Central memory CD4-positive, alpha-beta T cell (primary cell): ENCODE results near the gene UPK2.

Experiments
- DNase-seq: peaks from one replicate; pipeline ENCODE4 v3.0.0; 2022

UPK2 gene

DNA sequence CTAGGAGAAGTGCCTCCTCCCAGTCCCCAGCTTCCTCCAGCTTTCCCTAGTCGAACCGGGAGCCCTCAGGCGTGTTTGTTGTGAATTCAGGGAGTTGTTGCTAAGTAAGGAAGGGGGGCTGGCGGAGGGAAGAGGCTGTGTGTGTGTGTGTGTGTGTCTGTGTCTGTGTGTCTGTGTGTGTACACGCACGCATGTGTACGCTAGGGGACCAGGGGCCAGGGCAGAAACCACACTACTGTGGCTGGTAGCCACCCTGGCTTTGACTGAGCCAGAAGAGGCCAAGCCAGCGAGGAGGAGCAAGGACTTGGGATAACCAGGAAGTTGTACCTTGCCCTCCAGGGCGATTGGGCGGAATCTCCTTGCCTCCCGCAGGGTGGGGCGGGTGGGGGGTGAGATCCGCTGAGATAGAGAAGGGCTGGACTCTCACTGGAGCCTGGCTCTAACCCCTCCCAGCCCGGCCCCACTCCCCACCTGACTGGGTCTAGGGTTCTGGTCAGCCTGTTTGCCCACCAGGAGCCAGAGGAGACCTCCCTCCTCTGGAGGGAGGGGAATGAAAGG, 37.9 kb upstream of the UPK2 start:
- DNase-seq, result peak; percentile 44

DNA sequence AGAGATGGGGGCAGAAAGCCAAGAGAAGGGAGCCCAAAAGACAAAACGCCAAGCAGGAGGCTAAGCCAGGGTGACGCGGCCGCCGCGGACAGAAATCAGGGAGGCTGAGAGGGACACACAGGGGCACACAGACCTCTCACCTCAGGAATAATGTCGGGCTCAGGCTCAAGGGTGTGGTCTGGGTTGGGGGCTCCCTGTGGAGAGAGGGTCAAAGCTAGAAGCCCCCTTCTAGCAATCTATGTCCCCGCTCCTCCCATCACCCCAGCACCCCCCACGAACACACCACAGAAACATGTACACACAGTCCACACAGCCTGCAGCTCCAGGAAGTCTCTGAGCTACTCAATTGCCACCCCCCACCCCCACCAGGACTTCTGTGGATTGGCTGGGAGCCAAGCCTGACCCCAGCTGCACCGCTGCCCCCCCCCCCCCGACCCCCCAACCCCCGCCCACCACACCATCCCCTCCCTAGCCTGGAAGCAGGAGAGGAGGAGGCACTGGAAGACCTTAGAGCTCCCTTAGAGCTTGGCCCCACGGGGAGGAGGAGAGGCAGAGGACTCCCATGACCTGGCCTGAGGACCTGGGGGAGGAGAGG, 37.3 kb upstream of the UPK2 start:
- no peak for DNase-seq

DNA sequence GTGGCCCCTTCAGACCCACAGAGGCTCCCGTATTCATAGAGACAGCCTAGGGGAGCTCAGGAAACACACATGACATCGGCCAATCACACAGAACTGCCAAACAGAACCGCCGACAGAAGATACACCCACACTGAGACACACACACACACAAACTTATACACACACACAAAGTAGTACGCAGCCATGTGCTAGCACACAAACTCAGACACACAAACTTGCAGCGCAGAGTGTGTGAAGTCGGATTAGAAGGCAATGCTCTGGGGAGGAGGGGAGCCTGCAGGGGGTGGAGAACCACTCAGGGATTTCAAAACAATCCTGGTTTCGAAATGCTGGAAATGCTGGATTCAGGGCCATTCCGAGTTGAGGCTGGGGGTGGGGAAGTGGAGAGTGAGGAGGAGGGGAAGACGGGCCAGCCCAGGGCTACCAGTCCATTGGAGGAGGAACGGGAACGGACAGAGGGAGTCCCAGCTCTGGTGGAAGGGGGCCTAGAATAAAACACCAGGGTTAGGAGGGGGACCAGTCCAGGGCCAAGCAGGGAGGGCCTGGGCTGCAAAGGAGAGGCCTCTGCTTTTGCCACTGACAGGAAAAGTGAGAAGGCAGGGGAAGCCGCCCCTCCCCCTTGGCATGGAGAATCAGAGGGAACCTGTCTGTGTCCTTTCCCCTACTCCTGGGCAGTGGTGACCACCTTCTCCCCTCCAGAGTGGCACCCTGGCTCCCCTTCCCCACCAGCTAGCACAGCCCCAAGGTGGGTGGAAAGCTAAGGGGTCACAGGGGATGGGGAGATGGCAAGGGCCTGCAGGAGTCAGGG, 34.8 kb upstream of the UPK2 start:
- no peak for DNase-seq

DNA sequence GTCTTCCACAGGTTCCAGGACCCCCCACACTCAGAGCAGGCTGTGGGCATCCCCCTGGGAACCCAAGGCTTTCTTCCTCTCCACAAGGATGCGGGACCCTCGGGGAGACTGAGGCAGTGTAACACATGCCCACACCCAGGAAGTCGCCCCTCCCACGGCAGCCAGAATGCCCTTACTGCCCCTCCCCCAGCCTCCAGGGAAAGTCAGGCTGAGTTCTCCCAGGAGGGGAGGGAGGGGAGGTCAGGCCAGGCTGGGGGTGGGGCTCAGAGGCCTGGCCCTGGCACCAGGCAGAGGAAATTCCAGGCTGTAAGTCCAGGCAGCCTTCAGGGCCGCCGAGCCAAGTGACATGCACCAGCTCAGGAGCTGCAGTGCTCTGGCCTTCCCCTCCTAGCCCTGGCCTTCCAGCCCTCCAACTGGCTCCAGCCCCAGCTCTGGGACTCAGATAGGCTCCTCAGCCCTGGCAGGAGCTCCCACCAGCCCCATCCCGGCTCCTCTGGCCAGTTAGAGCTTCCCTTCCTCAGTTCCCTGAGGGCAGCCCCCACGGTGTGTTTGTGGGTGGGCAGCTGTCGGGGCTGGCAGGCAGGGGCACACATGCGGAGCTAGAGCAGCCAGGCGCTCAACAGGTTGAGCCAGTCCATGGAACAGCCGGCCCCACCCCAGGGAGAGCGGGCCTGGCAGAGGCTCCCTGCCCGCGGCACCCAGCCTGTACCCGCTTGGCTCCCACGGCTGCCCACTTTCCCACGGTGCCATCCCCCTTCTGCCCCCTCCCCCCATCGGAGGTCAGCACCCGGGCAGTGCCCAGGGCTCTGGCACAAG, 34.0 kb upstream of the UPK2 start:
- DNase-seq, result no peak

DNA sequence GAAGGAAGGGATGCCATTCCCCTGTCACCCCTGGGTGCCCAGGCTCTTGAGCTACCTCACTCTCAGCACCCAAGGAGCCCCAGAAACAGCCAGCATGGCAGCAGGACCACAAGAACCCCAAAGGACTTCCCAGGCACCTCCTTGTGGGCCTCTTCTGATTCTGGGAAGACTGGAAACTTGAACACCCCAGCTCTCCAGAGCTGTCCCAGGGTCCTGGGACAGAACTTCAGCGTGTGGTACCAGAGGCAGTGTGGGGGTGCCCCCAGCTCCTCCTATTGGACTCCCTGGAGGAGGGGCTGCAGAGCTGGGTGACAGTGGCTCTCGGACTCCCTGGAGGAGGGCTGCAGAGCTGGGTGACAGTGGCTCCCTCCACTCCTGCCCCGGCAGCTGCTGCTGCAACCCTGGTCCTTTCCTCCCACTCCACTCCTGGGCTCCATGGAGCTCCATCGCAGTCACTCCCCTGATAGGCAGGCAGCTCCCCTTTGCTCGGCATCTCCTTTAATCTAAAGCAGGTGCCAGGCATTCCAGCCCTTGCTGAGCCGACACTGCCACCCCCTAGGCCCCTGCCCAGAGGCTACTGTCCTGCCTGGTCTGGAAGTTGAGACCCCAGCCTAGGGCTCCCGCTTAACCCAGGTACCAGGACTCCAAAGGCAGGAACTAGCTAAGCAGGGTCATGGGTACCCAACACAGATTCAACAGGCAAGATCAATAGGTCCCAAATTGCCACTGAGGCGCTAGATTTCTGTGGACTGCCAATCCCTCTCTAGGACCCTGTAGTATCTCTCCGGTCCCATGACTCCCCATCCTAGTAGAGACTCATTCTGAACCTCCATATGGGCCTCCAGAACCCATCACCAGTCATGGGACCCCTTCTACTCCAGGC, 33.1 kb upstream of the UPK2 start:
- DNase-seq, result no peak

DNA sequence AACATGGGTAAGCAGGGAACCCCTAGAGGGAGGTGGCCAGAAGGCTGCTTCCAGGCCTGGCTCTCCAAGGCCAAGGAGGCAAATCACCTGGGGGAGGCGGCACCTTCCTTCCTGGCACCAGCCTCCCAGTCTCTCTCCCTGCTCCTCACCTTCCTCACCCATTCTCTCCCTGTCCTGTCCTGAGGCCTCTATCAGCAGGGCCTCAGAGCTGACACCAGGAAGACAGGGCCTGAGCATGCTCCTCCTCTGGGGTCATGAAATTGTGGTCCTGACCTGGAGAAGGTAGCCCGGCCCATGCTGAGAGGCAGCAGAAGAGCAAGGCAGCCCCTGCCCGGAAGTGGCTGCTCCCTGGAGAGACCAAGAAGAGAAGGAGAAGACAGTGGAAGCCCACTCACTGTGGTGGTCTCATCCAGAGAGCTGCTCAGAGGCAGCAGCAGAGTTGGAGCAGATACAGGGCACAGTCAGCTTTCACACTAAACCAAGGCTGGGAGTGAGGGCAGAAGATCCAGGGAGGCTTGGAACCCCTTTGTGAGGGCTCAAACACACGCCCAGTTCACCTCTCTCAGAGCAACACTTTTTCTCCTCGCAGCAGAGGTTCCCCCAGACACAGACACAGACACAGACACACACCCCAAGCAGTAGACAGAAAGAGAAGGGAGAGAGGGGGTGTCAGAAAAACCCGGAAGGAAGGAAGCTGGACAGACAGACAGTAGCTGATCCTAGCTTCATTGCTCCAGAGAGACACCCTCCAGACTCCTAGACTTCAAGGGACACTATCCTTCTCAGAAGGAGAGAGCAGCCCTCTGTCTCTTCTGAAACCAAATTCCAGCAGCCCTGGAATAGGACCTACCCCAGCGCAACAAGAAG, 32.1 kb upstream of the UPK2 start:
- peak; percentile 59 for DNase-seq

DNA sequence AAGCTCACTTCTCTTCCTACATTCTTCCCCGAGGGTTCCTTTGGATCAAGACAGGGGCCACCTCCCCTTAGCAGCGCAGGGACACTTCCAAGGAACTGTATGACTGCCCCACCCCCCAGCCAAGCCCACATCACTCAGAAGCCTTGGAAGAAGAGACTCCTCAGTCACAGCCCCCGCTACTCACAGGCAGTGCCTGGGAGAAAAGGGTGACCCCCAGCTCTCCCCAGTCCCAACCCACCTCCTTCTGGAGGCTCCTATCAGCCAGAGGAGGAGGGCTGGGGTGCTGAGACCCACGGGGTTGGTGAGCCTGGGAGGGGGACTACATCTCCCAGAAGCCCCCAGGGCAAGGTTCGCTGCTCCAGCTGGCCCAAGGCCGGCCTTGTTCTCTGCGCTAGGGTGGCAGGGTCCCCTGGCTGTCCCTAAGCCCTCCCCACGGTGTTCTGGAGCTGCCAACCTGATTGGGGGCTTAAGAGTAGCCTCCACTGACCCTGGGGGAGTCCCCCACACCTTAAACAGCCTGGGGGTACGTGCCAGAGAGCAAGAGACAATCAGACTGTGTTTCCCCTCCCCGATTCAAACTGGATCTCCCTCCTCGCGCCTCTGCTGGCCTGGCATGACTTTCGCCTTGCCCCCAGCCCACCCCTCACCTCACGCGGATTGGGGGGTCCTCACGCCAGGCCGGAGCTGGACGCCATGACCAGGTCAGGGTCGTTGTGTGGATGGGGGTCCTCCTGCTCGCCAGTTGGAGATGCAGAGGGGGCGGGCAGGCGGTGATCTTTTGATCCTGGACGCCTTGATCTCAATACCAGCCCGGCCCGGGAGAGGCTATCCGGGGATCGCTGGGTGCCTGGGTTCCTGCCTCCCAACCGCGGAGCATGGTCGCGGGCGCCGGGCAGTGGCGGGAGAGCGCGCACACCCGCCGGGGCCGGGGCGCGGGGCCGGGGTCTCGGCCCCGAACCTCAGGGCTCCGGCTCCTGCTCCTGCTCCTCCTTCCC, 31.2 kb upstream of the UPK2 start:
- peak; percentile 46 for DNase-seq

DNA sequence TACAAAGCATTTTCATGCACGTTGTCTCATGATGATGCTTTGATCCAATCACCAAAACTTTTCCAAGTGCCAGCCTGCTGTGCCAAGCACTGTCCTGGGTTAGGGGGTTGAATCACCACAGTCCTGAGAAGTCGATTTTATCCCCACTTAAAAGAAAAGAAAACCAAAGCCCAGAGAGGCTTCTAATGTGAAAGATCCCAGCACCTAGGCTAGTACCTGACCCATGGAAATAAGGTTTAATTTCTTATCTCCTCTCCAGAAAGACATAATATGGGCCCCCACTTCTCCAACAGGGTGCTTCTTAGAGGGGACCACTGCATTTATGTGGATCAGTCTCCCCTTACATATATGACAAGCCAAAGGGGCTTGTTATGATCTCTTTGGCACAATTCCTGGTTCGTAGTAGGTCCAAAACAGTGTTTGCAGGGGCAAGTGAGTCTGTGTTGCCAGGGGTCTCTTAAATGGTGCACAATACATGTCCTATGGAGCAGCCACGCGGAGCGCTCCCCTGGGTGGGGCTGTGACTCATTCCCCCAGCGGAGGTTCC, 28.5 kb upstream of the UPK2 start:
- no peak for DNase-seq

DNA sequence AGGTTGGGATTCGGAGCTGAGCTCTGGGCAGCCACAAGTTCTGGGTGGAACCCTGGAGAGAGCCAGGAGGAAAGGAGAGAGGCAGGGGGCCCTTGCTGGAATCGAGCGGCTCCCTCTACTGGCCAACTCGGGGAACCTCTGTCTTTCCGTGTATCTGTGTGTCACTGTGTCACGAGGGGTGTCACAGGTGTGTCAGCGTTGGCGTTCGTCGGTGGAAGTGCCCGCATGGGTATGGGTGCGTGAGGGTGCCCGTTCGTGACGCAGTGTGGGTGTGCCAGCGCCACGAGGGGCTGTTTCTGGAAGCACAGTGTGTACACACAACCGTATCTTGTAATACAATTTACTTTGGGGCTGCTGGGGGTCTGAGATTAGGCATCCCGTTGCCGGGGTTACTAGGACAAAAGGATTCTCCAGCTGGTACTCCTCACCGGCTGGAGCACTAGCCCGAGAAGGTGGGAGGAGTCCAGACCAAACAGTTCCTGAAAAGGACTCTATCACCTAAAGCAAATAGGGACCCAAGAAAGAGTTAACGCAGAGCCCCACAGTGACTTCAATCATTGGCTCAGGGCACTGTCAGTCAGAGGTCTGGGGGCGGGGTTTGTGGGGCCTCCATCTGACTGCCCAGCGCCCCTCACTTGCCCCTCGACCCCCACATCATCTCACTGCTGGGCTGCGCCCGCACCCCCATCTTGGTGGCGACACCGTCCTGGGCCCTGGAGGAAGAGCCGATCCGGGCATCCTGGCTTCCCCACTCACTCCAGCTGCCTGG, 27.8 kb upstream of the UPK2 start:
- DNase-seq, result peak; percentile 98

DNA sequence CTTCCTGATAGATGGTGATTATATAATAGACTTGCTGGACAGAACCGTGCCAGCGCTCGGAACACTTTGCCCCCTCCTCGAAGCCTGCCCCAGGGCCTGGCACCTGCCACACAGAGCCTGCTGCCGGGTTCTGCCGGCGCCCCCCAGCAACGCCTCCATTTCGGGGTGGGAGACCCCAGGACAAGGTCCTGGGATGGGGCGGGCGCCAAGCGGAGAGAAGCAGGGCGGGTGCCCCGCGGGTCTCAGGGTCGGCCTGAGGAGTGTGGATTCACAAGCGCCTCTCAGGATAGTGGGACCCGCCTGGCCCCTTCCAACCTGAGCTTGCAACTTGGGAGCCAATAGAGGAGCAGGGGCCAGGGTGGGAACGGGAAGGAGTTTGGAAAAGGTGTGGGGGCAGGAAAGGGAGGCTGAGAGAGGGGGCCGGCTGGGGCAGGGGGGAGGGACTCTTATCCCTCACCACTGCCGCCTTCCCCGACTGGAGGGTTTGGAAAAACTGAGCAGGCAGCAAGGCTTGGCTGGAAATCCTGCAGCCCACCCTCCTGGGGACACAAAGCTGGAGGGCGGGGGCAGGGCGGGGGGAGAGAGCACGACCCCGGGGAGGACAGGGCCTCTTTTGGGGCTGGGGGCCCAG, 27.1 kb upstream of the UPK2 start:
- no peak for DNase-seq

DNA sequence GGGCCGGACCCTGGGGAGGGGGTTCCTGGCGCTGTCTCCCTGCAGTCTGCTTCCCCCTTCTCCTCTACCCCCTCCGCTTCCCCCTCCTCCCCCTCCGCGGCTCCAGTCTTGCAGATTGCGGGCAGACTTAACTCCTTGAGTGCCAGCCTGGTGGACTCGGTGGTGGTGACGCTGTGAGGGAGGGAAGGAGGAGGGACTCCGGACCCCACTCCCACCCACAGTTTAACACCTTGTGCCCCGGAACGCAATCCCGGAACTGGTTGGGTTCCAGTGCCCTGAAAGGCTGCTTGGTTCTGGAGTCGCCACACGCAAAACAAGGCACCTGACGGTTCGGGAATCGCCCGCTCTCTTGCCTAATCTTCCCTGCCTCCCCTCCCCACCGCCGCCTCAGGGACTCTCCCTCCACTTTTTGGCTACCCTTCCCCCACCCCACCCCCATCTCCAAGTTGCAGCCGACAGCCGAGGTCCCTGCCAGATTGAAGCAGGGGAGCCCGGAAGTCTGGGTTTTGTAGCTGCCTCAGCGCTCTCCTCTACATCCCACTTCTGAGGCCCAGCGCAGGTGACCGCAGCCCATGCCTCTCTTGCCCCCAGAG, 26.5 kb upstream of the UPK2 start:
- peak; percentile 85 for DNase-seq

DNA sequence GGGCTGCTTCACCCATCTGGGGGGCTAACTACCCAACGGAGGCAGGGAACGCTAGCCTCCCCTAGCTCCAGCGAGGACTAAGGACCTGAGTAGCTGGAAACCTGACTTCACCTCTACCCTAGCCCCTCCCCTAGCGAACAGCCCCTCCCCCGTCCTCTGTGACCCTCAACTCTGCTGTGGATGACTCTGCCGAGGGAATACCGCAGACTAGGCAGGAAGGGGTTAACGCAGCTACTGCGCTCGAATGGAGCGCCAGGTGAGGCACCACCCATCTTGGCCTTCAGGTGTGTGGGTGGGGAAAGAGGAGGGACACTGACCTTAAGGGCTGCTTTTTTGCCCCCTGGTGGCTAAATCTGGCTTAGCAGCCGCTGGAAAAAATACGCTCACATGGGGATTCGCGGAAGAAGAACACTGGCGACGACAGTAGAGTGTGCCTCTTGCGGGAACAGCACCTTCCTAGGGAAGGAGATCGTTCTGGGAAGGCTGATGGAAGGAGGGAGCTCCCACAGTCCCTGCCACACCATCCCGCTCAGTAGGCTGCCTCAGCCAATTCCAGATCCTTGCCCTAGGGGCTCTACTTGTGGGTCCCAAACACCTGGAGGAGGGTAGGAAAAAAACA, 25.9 kb upstream of the UPK2 start:
- DNase-seq, result peak; percentile 84

DNA sequence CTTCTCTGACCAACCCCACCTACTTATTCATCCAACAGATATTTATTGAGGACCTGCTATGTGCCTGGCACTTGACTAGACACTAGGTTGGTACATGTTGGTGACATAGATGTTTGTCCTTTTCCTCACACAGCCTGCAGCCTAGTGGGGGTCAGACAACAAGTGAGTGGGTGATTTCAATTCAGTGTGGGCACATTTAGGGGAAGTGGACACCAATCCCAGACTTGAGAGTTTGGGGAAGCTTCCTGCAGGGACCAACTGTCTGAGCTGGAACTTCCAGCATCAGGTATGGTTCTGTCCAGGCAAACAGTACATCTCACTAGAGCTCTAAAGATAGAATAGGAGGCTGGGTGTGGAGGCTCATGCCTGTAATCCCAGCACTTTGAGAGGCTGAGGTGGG, 24.5 kb upstream of the UPK2 start:
- no peak for DNase-seq

DNA sequence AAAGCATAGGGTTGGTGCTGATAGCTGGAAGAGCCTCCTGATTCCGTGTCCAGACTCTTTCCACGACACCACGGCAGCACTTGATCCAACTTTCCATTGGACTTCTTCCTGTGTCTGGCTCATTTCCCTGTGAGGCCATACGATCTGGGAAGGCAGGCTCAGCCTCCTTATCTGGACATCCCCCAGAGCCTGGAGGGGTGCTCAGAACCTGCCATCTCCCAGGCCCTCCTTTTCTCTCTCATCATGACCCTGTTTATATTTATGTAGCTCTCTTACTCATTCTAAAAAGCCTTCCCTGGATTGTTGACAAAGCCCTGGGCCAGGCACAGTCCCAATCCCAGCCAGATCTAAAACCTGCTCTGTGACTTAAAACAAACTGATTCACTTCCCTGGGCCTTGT, 22.6 kb upstream of the UPK2 start:
- no peak for DNase-seq

DNA sequence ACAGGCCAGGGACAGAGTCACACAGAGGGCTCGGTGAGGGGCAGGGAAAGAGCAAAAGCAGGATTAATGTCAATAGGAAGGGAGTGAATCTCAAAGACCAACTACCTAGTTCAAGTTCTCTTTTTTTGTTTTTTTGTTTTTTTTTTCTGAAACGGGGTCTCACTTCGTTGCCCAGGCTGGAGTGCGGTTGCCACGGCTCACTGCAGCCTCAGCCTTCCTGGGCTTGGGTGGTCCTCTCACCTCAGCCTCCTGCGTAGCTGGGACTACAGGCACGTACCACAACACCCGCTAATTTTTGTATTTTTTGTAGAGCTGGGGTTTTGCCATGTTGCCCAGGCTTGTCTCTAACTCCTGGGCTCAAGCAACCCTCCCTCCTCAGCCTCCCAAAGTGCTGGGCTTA, 20.7 kb upstream of the UPK2 start:
- DNase-seq, result no peak

DNA sequence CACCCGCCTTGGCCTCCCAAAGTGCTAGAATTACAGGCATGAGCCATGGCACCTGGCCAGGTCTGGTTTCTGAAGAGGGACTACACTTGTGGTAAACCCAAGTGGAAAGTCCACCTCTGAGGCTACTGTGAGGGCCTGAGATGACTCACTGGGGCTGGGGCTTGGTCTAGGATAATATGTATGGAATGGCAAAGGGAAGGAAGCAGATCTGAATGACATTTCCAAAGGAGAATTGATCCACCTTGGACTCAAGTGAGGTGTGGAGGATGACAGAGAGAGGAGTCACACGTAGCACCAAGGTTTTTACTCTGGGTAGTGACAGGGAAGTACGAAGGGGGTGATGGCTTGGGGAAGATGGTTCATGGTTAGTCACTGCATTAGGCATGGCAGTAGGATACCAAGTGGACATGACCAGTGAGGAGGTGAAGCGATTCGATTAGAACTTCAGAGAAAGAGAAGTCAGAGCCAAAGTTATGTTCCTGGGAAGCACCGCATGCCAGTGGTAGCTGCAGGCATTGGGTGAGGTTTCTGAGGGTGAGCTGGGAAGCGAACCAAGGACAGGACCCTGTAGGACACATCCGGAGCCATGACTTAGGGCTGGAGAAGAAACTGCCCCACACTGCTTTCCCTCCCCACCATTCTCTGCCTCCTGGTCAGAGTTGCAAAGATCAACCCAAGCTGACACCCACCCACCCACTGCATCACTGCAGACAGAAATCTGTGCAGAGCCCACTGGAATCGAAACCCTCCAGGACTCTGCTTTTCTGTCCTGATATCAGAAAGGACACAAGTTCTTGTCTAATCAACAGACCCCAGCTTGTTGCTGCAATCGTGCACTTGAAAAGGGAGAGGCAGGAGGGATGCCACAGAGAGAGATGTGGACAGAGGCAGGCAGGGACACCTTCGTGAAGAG, 17.4 kb upstream of the UPK2 start:
- DNase-seq, result no peak
